Thyroid gland (tissue), 4 donors: ENCODE measurements around the gene CDK5RAP2. TPM values are rescaled to one million over a fixed set of nuclear protein-coding genes. Genes with fewer than 3 reads are reported as not detected.

ENCODE experiments used
- DNase-seq, 2 donors: peaks; one replicate each; pipeline ENCODE4 v3.0.0-alpha.2; 2019
- H3K27ac ChIP-seq, 3 donors: fragments of 200-600 bp; sonication (generic); 1 replicate in 2 of 3; 2 replicates in 1 of 3; pipeline ENCODE4 v1.5.1; 2016 to 2019; ENCODE audit warnings: mild to moderate bottlenecking in 1 of 3, moderate library complexity in 1 of 3
- H3K27me3 ChIP-seq: fragments of 200-600 bp; sonication (generic); one replicate; pipeline ENCODE4 v1.5.1; 2019
- H3K36me3 ChIP-seq, 2 donors: fragments of 200-600 bp; sonication (generic); one replicate each; pipeline ENCODE4 v1.5.1; 2016 to 2019
- H3K4me1 ChIP-seq, 2 donors: fragments of 200-600 bp; sonication (generic); one replicate each; pipeline ENCODE4 v1.5.1; 2017 to 2019
- H3K4me3 ChIP-seq, 3 donors: fragments of 200-600 bp; sonication (generic); replicated peaks in 1 of 3; 1 replicate in 2 of 3; 2 replicates in 1 of 3; pipeline ENCODE4 v1.5.1; 2016; ENCODE audit warnings: mild to moderate bottlenecking in 1 of 3
- H3K9me3 ChIP-seq: fragments of 200-600 bp; sonication (generic); one replicate; pipeline ENCODE4 v1.5.1; 2017
- POLR2A ChIP-seq, 2 donors: fragments of 450-650 bp; IDR thresholded peaks; one replicate each; pipeline ENCODE4 v1.6.1; 2017; ENCODE audit warnings: antibody characterized with exemption in 2 of 2, mild to moderate bottlenecking in 2 of 2, moderate library complexity in 1 of 2
- WGBS, 2 donors: methylation state at CpG; one replicate each; pipeline ENCODE4 v1.1.5; 2017; 5-methylcytosine and 5-hydroxymethylcytosine counted together
- intact Hi-C: fragments of 100-400 bp; cut with DNase I; formaldehyde crosslinking; loops from one replicate; pipeline ENCODE4 v1.15.1; 2023
- total RNA-seq, 4 donors: library from RNA; depleted of rRNA; stranded (reverse); fragments of >200 nt; gene quantifications; one replicate each; pipeline ENCODE4 v1.2.3, GENCODE V29; 2016
- TF ChIP-seq, protein P1 (sequence below), 6 experiments: fragments of 200-600 bp in 3 of 6; fragments of 450-650 bp in 3 of 6; sonication (generic) in 3 of 6; IDR thresholded peaks; one replicate each; pipeline ENCODE4 v1.5.1; 2016 to 2019; ENCODE audit warnings: antibody characterized with exemption in 6 of 6, mild to moderate bottlenecking in 2 of 6, inconsistent platforms in 1 of 6, moderate library complexity in 1 of 6

Gene CDK5RAP2
- total RNA-seq, 4 donors from 2014 or later = 39.5 to 51.9 (median 46.9) TPM

DNA sequence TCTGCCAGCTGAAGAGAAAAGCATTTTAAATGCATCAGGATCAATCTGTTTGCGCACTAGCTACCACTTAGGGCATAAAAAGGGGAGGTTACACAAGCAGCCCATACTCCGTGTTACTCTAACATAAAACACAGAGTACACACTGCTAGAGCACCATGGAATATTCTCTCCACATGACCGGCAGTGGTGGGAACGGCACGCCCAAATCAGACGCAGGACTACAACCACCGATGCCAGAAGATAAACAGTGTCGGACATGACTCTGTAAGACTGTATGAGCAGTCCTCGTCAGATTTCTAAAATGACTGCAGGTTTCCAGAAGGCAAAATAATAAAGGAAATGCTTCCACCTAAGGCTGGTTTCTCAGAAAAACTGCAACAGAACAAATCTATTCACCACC lies 40.0 kb downstream of the CDK5RAP2 start:
- H3K4me1 ChIP-seq = no peaks in the 10 kb centered on the region
- no peaks in the 10 kb centered on the region for H3K9me3 ChIP-seq
- DNase-seq = no peak
- H3K4me3 ChIP-seq = no peak overlapping the region
- no peaks in the 10 kb centered on the region for H3K27me3 ChIP-seq
- no peak overlapping the region for H3K27ac ChIP-seq
- intact Hi-C loops = loop anchor here (10.0 kb wide), 2 partner anchors 175 to 985 kb away; no protein-coding TSS in a partner anchor
- TF ChIP-seq POLR2A (IDR thresholded peaks at IDR 0.05) = no peak
- WGBS, 2 donors = 92 to 96% methylated on average over 9 of the region's 9 CpGs
- peaks cover 3 to 6% of the 10 kb centered on the region in 2 donors for H3K36me3 ChIP-seq

DNA sequence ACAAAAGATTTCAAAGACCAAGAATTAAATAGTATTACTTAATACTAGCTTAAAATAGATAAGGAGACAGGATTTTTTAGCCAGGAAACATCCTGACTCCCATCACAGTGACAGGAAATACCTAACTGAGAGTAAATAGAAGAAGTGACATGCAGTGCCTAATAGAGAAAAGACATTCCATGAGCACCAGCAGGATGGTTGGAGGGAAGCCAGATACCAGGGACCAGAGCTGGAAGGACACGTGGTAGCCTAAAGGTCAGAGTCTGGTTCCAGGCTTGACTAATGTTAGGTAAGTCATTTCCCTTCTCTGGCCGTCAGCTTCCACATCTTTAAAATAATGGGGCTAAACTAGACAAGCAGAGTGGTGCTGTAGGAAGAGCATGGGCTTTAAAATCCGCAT lies 41.6 kb downstream of the CDK5RAP2 start:
- intact Hi-C loops = loop anchor here (10.0 kb wide), 2 partner anchors 174 to 984 kb away; no protein-coding TSS in a partner anchor
- Histone ChIP-seq H3K4me3 (no peak overlapping the region), H3K9me3 (no peaks in the 10 kb centered on the region), H3K27me3 (no peaks in the 10 kb centered on the region), H3K36me3 (peaks cover 3 to 6% of the 10 kb centered on the region in 2 donors), H3K4me1 (no peaks in the 10 kb centered on the region), H3K27ac (no peak overlapping the region)
- 77 to 86% methylated on average over 3 of the region's 3 CpGs for WGBS, 2 donors
- no peak for TF ChIP-seq POLR2A (IDR thresholded peaks at IDR 0.05)
- TF ChIP-seq, protein P1, sequence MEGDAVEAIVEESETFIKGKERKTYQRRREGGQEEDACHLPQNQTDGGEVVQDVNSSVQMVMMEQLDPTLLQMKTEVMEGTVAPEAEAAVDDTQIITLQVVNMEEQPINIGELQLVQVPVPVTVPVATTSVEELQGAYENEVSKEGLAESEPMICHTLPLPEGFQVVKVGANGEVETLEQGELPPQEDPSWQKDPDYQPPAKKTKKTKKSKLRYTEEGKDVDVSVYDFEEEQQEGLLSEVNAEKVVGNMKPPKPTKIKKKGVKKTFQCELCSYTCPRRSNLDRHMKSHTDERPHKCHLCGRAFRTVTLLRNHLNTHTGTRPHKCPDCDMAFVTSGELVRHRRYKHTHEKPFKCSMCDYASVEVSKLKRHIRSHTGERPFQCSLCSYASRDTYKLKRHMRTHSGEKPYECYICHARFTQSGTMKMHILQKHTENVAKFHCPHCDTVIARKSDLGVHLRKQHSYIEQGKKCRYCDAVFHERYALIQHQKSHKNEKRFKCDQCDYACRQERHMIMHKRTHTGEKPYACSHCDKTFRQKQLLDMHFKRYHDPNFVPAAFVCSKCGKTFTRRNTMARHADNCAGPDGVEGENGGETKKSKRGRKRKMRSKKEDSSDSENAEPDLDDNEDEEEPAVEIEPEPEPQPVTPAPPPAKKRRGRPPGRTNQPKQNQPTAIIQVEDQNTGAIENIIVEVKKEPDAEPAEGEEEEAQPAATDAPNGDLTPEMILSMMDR (IDR thresholded peaks at IDR 0.05) = no peak
- no peak for DNase-seq

DNA sequence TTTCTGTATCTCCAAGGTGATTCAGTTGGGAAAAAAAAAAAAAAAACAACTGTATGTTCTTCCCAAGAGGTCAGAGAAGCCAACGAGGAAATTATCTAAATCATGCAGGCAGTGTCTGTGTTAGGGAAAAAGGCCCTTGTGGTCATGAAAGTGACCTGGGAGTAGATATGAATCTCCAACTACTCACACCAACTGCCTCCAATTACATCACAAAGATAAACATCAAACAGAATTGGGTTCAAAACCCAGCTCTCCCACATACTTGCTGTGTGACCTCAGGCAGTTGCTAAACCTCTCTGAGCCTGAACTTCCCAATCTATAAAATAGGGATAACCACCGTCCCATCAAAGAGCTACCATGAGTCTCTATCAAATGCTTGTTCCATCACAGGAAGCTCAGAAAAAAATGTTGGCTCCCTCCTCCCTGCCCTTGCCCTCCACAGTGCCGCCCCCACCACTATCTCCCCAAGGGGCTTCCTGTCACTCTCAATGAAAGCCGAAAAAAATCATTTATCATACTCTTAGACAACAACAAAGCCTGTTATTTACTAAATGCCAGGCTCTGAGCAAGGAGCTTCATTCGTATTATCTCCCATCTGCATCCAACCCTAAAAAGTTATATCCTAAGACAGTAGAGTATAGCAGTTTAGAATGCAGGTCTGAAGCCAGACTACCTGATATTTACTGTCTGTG lies 42.9 kb downstream of the CDK5RAP2 start:
- H3K27ac ChIP-seq = no peak overlapping the region
- intact Hi-C loops = loop anchor here (10.0 kb wide), 2 partner anchors 172 to 982 kb away; no protein-coding TSS in a partner anchor
- H3K36me3 ChIP-seq = peaks cover 3 to 6% of the 10 kb centered on the region in 2 donors
- H3K4me1 ChIP-seq = peaks cover 0 to 7% of the 10 kb centered on the region in 2 donors
- no peaks in the 10 kb centered on the region for H3K9me3 ChIP-seq
- no peaks in the 10 kb centered on the region for H3K27me3 ChIP-seq
- no peak for DNase-seq
- TF ChIP-seq, protein P1 (IDR thresholded peaks at IDR 0.05) = no peak
- no peak for TF ChIP-seq POLR2A (IDR thresholded peaks at IDR 0.05)
- WGBS, 2 donors = 87% methylated on average over 5 of the region's 5 CpGs
- H3K4me3 ChIP-seq = no peak overlapping the region

DNA sequence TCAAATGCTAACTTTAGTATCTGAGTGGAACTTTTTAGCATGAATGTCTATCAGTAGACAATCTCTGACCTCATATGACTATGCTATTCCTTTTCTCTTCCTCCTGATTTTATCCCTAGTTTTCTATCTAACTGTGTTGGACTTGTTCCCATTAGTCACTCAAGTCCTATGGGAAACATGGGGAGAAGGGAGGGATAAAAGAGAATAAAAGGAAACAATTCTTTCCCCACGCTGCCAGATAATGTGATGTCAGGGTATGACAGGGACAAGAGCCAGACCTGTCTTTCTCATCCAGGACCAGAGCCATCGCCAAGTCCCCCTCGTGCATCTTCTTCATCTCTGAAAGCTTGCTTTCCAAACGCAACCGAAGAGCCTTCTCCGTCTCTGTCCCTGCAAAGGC lies 43.9 kb downstream of the CDK5RAP2 start:
- H3K36me3 ChIP-seq = peaks cover 3 to 6% of the 10 kb centered on the region in 2 donors
- no peaks in the 10 kb centered on the region for H3K9me3 ChIP-seq
- H3K4me1 ChIP-seq = peaks cover 0 to 7% of the 10 kb centered on the region in 2 donors
- no peaks in the 10 kb centered on the region for H3K27me3 ChIP-seq
- TF ChIP-seq POLR2A (IDR thresholded peaks at IDR 0.05) = no peak
- TF ChIP-seq, protein P1 (IDR thresholded peaks at IDR 0.05) = no peak
- H3K4me3 ChIP-seq = no peak overlapping the region
- DNase-seq = no peak
- H3K27ac ChIP-seq = no peak overlapping the region
- intact Hi-C loops = loop anchor here (10.0 kb wide), 2 partner anchors 171 to 981 kb away; no protein-coding TSS in a partner anchor
- 88 to 95% methylated on average over 6 of the region's 6 CpGs for WGBS, 2 donors

DNA sequence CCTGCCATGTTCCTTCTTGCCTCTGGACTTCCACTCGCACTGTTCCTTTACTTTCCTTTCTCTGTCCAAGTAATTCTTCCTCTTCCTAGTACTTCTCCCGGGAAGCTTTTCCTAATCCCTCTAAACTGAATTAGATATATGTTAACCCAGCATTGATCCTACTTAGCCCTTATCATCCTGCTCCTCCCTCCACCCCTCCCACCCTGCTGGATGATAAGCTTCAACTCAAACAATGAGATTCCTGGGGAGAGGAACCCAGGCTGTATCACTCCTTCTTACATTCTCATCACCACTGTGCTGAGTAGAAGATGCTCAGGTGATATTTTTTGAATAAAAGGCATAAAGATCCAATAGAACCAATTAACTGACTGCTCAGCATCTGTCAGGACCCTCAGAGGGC lies 45.7 kb downstream of the CDK5RAP2 start:
- WGBS, 2 donors = 79 to 84% methylated on average over 2 of the region's 2 CpGs
- no peak for DNase-seq
- peaks cover 8 to 14% of the 10 kb centered on the region in 2 donors for H3K4me1 ChIP-seq
- TF ChIP-seq, protein P1 (IDR thresholded peaks at IDR 0.05) = no peak
- TF ChIP-seq POLR2A (IDR thresholded peaks at IDR 0.05) = no peak
- H3K9me3 ChIP-seq = no peaks in the 10 kb centered on the region
- peaks cover 5 to 6% of the 10 kb centered on the region in 2 donors for H3K36me3 ChIP-seq
- H3K4me3 ChIP-seq = no peak overlapping the region
- no peak overlapping the region for H3K27ac ChIP-seq
- intact Hi-C loops = loop anchor here (10.0 kb wide), 2 partner anchors 169 to 979 kb away; no protein-coding TSS in a partner anchor
- no peaks in the 10 kb centered on the region for H3K27me3 ChIP-seq
